HG02610 (cell line): ENCODE data around the gene MCC.

ENCODE experiments used
- ATAC-seq: cut with Tn5 transposase; IDR thresholded peaks from one replicate; pipeline ENCODE4 v1.9.1; 2021; ENCODE audit warnings: mild to moderate bottlenecking, moderate library complexity; ENCODE audit not compliant: unreplicated experiment

MCC gene

GRCh38 chr5:113373426-113373825, 114.8 kb downstream of the MCC start:
- ATAC-seq: no peak

GRCh38 chr5:113371721-113372196, 116.5 kb downstream of the MCC start:
- ATAC-seq: no peak

- ATAC-seq: no peak
Observed at GRCh38 chr5:113367586-113367985, 120.7 kb downstream of the MCC start.

- ATAC-seq: no peak
Observed at GRCh38 chr5:113364466-113364865, 123.8 kb downstream of the MCC start.

GRCh38 chr5:113361701-113362100, 126.6 kb downstream of the MCC start:
- no peak for ATAC-seq

GRCh38 chr5:113359419-113359818, 128.8 kb downstream of the MCC start:
- ATAC-seq: no peak

- no peak for ATAC-seq
Observed at GRCh38 chr5:113358696-113359095, 129.6 kb downstream of the MCC start.

- ATAC-seq: no peak
Observed at GRCh38 chr5:113357696-113358476, 130.4 kb downstream of the MCC start.

GRCh38 chr5:113356487-113356886, 131.8 kb downstream of the MCC start:
- ATAC-seq: no peak

GRCh38 chr5:113354055-113354454, 134.2 kb downstream of the MCC start:
- no peak for ATAC-seq

GRCh38 chr5:113347572-113347971, 140.7 kb downstream of the MCC start:
- ATAC-seq: no peak

- no peak for ATAC-seq
Observed at GRCh38 chr5:113344973-113345940, 143.0 kb downstream of the MCC start.

GRCh38 chr5:113343343-113343742, 144.9 kb downstream of the MCC start:
- no peak for ATAC-seq

GRCh38 chr5:113340537-113340936, 147.7 kb downstream of the MCC start:
- ATAC-seq: no peak

- no peak for ATAC-seq
Observed at GRCh38 chr5:113338628-113339027, 149.6 kb downstream of the MCC start.

- ATAC-seq: no peak
Observed at GRCh38 chr5:113337515-113338415, 150.5 kb downstream of the MCC start.

GRCh38 chr5:113336975-113337374, 151.3 kb downstream of the MCC start:
- ATAC-seq: no peak

GRCh38 chr5:113333411-113333810, 154.8 kb downstream of the MCC start:
- no peak for ATAC-seq

GRCh38 chr5:113331209-113331551, 157.1 kb downstream of the MCC start:
- ATAC-seq: no peak

GRCh38 chr5:113330533-113331208, 157.6 kb downstream of the MCC start:
- ATAC-seq: peak; percentile 82
